GM23338 (cell line): ENCODE measurements around the gene ADAMTS15.

ENCODE experiments used
- CREB1 ChIP-seq: fragments of 250-450 bp; sonication (Bioruptor Pico); IDR thresholded peaks from 2 replicates; pipeline ENCODE4 v1.5.0; 2020; ENCODE audit warnings: low read depth, mild to moderate bottlenecking, moderate library complexity
- EZH2 ChIP-seq: fragments of 200-600 bp; sonication (generic); IDR thresholded peaks from one replicate; pipeline ENCODE4 v1.8.0; 2017; ENCODE audit warnings: antibody characterized with exemption, mild to moderate bottlenecking, low read depth; ENCODE audit not compliant: unreplicated experiment
- EZH2phosphoT487 ChIP-seq: fragments of 200-600 bp; sonication (generic); IDR thresholded peaks from one replicate; pipeline ENCODE4 v1.8.1; 2018; ENCODE audit warnings: antibody characterized with exemption; ENCODE audit not compliant: unreplicated experiment
- JUNB ChIP-seq: IDR thresholded peaks from one replicate; pipeline ENCODE4 v1.6.1; 2016; ENCODE audit warnings: antibody characterized with exemption; ENCODE audit not compliant: unreplicated experiment
- NANOG ChIP-seq: IDR thresholded peaks from 2 replicates; pipeline ENCODE4 v1.6.1; 2016; ENCODE audit warnings: antibody characterized with exemption, borderline replicate concordance
- POLR2AphosphoS5 ChIP-seq: IDR thresholded peaks from 2 replicates; pipeline ENCODE4 v1.6.1; 2016; ENCODE audit warnings: antibody characterized with exemption, low read depth
- STAT1 ChIP-seq: IDR thresholded peaks from one replicate; pipeline ENCODE4 v1.6.1; 2016; ENCODE audit warnings: antibody characterized with exemption; ENCODE audit not compliant: unreplicated experiment
- ZNF114 ChIP-seq: fragments of 250-450 bp; sonication (Bioruptor Pico); IDR thresholded peaks from 2 replicates; pipeline ENCODE4 v1.5.0; 2020; ENCODE audit warnings: mild to moderate bottlenecking, moderate library complexity
- ZNF331 ChIP-seq: fragments of 250-450 bp; sonication (Bioruptor Pico); IDR thresholded peaks from 2 replicates; pipeline ENCODE4 v1.5.0; 2020; ENCODE audit warnings: low read depth, mild to moderate bottlenecking, moderate library complexity
- TF ChIP-seq, protein P1 (sequence below), 2 experiments: fragments of 200-600 bp in 1 of 2; sonication (generic) in 1 of 2; conservative IDR thresholded peaks; 2 replicates each; pipeline versions ENCODE4 v1.5.1 to v1.6.1; 2016 to 2017; ENCODE audit warnings: antibody characterized with exemption in 2 of 2, low read depth in 2 of 2, mild to moderate bottlenecking in 2 of 2, moderate library complexity in 1 of 2
- TF ChIP-seq, protein P2 (sequence below): IDR thresholded peaks from one replicate; pipeline ENCODE4 v1.6.1; 2018; ENCODE audit warnings: antibody characterized with exemption; ENCODE audit not compliant: unreplicated experiment
- TF ChIP-seq, protein P3 (sequence below): IDR thresholded peaks from 2 replicates; pipeline ENCODE4 v1.6.1; 2016; ENCODE audit warnings: antibody characterized with exemption
- TF ChIP-seq, protein P4 (sequence below): fragments of 250-450 bp; sonication (Bioruptor Pico); IDR thresholded peaks from 2 replicates; pipeline ENCODE4 v1.5.0; 2020; ENCODE audit warnings: mild to moderate bottlenecking, moderate library complexity

DNA sequence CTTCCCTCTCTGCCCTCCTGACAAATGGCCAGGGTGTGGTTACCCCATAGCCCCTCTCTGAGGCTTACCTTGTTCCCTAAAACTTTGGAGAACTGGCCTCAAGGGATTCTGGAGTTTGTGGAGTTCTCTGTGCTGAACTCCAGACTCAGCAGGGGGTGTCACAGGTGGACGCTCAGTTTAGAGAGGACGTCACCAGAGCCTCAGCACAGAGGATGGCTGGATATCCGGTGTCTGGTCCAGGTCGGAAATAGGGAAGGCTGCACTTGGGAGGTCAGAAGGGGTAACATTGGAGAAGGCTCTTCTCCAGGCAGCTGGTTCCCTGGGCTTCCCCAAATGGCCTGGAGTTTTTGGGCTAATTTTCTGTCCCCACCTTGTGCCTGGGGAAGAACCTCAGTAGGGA lies 64.2 kb downstream of the ADAMTS15 start:
- TF ChIP-seq, protein P1, sequence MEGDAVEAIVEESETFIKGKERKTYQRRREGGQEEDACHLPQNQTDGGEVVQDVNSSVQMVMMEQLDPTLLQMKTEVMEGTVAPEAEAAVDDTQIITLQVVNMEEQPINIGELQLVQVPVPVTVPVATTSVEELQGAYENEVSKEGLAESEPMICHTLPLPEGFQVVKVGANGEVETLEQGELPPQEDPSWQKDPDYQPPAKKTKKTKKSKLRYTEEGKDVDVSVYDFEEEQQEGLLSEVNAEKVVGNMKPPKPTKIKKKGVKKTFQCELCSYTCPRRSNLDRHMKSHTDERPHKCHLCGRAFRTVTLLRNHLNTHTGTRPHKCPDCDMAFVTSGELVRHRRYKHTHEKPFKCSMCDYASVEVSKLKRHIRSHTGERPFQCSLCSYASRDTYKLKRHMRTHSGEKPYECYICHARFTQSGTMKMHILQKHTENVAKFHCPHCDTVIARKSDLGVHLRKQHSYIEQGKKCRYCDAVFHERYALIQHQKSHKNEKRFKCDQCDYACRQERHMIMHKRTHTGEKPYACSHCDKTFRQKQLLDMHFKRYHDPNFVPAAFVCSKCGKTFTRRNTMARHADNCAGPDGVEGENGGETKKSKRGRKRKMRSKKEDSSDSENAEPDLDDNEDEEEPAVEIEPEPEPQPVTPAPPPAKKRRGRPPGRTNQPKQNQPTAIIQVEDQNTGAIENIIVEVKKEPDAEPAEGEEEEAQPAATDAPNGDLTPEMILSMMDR (conservative IDR thresholded peaks at IDR 0.05; ENCODE audit: low read depth in 2 of 2): no peak
- TF ChIP-seq EZH2: no peak
- TF ChIP-seq POLR2AphosphoS5: no peak
- no peak for TF ChIP-seq JUNB
- TF ChIP-seq, protein P2, sequence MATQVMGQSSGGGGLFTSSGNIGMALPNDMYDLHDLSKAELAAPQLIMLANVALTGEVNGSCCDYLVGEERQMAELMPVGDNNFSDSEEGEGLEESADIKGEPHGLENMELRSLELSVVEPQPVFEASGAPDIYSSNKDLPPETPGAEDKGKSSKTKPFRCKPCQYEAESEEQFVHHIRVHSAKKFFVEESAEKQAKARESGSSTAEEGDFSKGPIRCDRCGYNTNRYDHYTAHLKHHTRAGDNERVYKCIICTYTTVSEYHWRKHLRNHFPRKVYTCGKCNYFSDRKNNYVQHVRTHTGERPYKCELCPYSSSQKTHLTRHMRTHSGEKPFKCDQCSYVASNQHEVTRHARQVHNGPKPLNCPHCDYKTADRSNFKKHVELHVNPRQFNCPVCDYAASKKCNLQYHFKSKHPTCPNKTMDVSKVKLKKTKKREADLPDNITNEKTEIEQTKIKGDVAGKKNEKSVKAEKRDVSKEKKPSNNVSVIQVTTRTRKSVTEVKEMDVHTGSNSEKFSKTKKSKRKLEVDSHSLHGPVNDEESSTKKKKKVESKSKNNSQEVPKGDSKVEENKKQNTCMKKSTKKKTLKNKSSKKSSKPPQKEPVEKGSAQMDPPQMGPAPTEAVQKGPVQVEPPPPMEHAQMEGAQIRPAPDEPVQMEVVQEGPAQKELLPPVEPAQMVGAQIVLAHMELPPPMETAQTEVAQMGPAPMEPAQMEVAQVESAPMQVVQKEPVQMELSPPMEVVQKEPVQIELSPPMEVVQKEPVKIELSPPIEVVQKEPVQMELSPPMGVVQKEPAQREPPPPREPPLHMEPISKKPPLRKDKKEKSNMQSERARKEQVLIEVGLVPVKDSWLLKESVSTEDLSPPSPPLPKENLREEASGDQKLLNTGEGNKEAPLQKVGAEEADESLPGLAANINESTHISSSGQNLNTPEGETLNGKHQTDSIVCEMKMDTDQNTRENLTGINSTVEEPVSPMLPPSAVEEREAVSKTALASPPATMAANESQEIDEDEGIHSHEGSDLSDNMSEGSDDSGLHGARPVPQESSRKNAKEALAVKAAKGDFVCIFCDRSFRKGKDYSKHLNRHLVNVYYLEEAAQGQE: no peak
- TF ChIP-seq EZH2phosphoT487: no peak
- TF ChIP-seq ZNF331 (CRISPR knock-in tag): no peak
- TF ChIP-seq CREB1: no peak
- TF ChIP-seq, protein P3, sequence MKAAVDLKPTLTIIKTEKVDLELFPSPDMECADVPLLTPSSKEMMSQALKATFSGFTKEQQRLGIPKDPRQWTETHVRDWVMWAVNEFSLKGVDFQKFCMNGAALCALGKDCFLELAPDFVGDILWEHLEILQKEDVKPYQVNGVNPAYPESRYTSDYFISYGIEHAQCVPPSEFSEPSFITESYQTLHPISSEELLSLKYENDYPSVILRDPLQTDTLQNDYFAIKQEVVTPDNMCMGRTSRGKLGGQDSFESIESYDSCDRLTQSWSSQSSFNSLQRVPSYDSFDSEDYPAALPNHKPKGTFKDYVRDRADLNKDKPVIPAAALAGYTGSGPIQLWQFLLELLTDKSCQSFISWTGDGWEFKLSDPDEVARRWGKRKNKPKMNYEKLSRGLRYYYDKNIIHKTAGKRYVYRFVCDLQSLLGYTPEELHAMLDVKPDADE: no peak
- TF ChIP-seq NANOG: no peak
- TF ChIP-seq, protein P4, sequence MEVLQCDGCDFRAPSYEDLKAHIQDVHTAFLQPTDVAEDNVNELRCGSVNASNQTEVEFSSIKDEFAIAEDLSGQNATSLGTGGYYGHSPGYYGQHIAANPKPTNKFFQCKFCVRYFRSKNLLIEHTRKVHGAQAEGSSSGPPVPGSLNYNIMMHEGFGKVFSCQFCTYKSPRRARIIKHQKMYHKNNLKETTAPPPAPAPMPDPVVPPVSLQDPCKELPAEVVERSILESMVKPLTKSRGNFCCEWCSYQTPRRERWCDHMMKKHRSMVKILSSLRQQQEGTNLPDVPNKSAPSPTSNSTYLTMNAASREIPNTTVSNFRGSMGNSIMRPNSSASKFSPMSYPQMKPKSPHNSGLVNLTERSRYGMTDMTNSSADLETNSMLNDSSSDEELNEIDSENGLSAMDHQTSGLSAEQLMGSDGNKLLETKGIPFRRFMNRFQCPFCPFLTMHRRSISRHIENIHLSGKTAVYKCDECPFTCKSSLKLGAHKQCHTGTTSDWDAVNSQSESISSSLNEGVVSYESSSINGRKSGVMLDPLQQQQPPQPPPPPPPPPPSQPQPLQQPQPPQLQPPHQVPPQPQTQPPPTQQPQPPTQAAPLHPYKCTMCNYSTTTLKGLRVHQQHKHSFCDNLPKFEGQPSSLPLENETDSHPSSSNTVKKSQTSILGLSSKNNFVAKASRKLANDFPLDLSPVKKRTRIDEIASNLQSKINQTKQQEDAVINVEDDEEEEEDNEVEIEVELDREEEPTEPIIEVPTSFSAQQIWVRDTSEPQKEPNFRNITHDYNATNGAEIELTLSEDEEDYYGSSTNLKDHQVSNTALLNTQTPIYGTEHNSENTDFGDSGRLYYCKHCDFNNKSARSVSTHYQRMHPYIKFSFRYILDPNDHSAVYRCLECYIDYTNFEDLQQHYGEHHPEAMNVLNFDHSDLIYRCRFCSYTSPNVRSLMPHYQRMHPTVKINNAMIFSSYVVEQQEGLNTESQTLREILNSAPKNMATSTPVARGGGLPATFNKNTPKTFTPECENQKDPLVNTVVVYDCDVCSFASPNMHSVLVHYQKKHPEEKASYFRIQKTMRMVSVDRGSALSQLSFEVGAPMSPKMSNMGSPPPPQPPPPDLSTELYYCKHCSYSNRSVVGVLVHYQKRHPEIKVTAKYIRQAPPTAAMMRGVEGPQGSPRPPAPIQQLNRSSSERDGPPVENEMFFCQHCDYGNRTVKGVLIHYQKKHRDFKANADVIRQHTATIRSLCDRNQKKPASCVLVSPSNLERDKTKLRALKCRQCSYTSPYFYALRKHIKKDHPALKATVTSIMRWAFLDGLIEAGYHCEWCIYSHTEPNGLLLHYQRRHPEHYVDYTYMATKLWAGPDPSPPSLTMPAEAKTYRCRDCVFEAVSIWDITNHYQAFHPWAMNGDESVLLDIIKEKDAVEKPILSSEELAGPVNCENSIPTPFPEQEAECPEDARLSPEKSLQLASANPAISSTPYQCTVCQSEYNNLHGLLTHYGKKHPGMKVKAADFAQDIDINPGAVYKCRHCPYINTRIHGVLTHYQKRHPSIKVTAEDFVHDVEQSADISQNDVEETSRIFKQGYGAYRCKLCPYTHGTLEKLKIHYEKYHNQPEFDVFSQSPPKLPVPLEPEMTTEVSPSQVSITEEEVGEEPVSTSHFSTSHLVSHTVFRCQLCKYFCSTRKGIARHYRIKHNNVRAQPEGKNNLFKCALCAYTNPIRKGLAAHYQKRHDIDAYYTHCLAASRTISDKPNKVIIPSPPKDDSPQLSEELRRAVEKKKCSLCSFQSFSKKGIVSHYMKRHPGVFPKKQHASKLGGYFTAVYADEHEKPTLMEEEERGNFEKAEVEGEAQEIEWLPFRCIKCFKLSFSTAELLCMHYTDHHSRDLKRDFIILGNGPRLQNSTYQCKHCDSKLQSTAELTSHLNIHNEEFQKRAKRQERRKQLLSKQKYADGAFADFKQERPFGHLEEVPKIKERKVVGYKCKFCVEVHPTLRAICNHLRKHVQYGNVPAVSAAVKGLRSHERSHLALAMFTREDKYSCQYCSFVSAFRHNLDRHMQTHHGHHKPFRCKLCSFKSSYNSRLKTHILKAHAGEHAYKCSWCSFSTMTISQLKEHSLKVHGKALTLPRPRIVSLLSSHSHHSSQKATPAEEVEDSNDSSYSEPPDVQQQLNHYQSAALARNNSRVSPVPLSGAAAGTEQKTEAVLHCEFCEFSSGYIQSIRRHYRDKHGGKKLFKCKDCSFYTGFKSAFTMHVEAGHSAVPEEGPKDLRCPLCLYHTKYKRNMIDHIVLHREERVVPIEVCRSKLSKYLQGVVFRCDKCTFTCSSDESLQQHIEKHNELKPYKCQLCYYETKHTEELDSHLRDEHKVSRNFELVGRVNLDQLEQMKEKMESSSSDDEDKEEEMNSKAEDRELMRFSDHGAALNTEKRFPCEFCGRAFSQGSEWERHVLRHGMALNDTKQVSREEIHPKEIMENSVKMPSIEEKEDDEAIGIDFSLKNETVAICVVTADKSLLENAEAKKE (CRISPR knock-in tag): no peak
- TF ChIP-seq ZNF114 (CRISPR knock-in tag): no peak
- TF ChIP-seq STAT1: no peak
